Measurements from ENCODE around the gene MARCHF11. TPM values are rescaled to one million over a fixed set of nuclear protein-coding genes. Genes with fewer than 3 reads are reported as not detected.

The MARCHF11 gene
- total and polyA plus RNA-seq, 2 donors from 2014 or later = 0.47 TPM; not detected in 1

- Histone ChIP-seq H3K9ac (ENCODE audit: low read length in 3 of 3) (no peak overlapping the region), H3K27me3 (ENCODE audit: control insufficient read depth, insufficient read depth, low read length) (no peaks in the 10 kb centered on the region), H3K36me3 (ENCODE audit: control insufficient read depth in 2 of 3, insufficient read depth in 3 of 3, low read length in 3 of 3) (no peaks in the 10 kb centered on the region), H3K4me1 (ENCODE audit: control insufficient read depth in 2 of 3, insufficient read depth in 2 of 3, low read depth in 1 of 3, low read length in 3 of 3) (no peaks in the 10 kb centered on the region), H3K9me3 (ENCODE audit: control insufficient read depth in 2 of 3, insufficient read depth in 1 of 3, low read length in 3 of 3) (peaks cover 0 to 5% (median 0%) of the 10 kb centered on the region in 3 donors), H3K4me3 (ENCODE audit: low read length in 3 of 3) (no peak overlapping the region), H3K27ac (ENCODE audit: low read depth in 2 of 2, low read length in 2 of 2) (no peak overlapping the region)
- intact Hi-C loops (cut with DNase I) = no loop called here
- no peak for TF ChIP-seq CTCF (IDR thresholded peaks at IDR 0.05; ENCODE audit: borderline replicate concordance, extremely low read depth, insufficient read depth)
- DNase-seq (no peak), FAIRE-seq (no peak)
These were observed 59.0 kb downstream of the MARCHF11 start for GRCh38 chr5:16120579-16120978.

- Histone ChIP-seq H3K36me3 (ENCODE audit: control insufficient read depth in 2 of 3, insufficient read depth in 3 of 3, low read length in 3 of 3) (no peaks in the 10 kb centered on the region), H3K27me3 (ENCODE audit: control insufficient read depth, insufficient read depth, low read length) (no peaks in the 10 kb centered on the region), H3K4me1 (ENCODE audit: control insufficient read depth in 2 of 3, insufficient read depth in 2 of 3, low read depth in 1 of 3, low read length in 3 of 3) (no peaks in the 10 kb centered on the region), H3K4me3 (ENCODE audit: low read length in 3 of 3) (no peak overlapping the region), H3K27ac (ENCODE audit: low read depth in 2 of 2, low read length in 2 of 2) (no peak overlapping the region), H3K9me3 (ENCODE audit: control insufficient read depth in 2 of 3, insufficient read depth in 1 of 3, low read length in 3 of 3) (peaks cover 0 to 5% (median 0%) of the 10 kb centered on the region in 3 donors), H3K9ac (ENCODE audit: low read length in 3 of 3) (no peak overlapping the region)
- no peak for TF ChIP-seq CTCF (IDR thresholded peaks at IDR 0.05; ENCODE audit: borderline replicate concordance, extremely low read depth, insufficient read depth)
- no peak for DNase-seq
- intact Hi-C loops (cut with DNase I) = no loop called here
- no peak for FAIRE-seq
These were observed 59.8 kb downstream of the MARCHF11 start for GRCh38 chr5:16119790-16120189.

- DNase-seq (no peak), FAIRE-seq (no peak)
- Histone ChIP-seq H3K27ac (ENCODE audit: low read depth in 2 of 2, low read length in 2 of 2) (no peak overlapping the region), H3K9ac (ENCODE audit: low read length in 3 of 3) (no peak overlapping the region), H3K4me1 (ENCODE audit: control insufficient read depth in 2 of 3, insufficient read depth in 2 of 3, low read depth in 1 of 3, low read length in 3 of 3) (no peaks in the 10 kb centered on the region), H3K9me3 (ENCODE audit: control insufficient read depth in 2 of 3, insufficient read depth in 1 of 3, low read length in 3 of 3) (no peaks in the 10 kb centered on the region), H3K36me3 (ENCODE audit: control insufficient read depth in 2 of 3, insufficient read depth in 3 of 3, low read length in 3 of 3) (no peaks in the 10 kb centered on the region), H3K27me3 (ENCODE audit: control insufficient read depth, insufficient read depth, low read length) (no peaks in the 10 kb centered on the region), H3K4me3 (ENCODE audit: low read length in 3 of 3) (no peak overlapping the region)
- intact Hi-C loops (cut with DNase I) = no loop called here
- no peak for TF ChIP-seq CTCF (IDR thresholded peaks at IDR 0.05; ENCODE audit: borderline replicate concordance, extremely low read depth, insufficient read depth)
These were observed 64.5 kb downstream of the MARCHF11 start for GRCh38 chr5:16115140-16115539.

GRCh38 chr5:16108418-16108817 is 71.2 kb downstream of the MARCHF11 start:
- Histone ChIP-seq H3K9me3 (ENCODE audit: control insufficient read depth in 2 of 3, insufficient read depth in 1 of 3, low read length in 3 of 3) (no peaks in the 10 kb centered on the region), H3K36me3 (ENCODE audit: control insufficient read depth in 2 of 3, insufficient read depth in 3 of 3, low read length in 3 of 3) (no peaks in the 10 kb centered on the region), H3K4me1 (ENCODE audit: control insufficient read depth in 2 of 3, insufficient read depth in 2 of 3, low read depth in 1 of 3, low read length in 3 of 3) (no peaks in the 10 kb centered on the region), H3K4me3 (ENCODE audit: low read length in 3 of 3) (no peak overlapping the region), H3K27ac (ENCODE audit: low read depth in 2 of 2, low read length in 2 of 2) (no peak overlapping the region), H3K9ac (ENCODE audit: low read length in 3 of 3) (no peak overlapping the region), H3K27me3 (ENCODE audit: control insufficient read depth, insufficient read depth, low read length) (no peaks in the 10 kb centered on the region)
- intact Hi-C loops (cut with DNase I) = no loop called here
- no peak for FAIRE-seq
- TF ChIP-seq CTCF (IDR thresholded peaks at IDR 0.05; ENCODE audit: borderline replicate concordance, extremely low read depth, insufficient read depth) = no peak
- DNase-seq = no peak
